Measurements from ENCODE around the gene SFN.
"Not testable (repeated sequence)": the region's sequence is repeated elsewhere in the genome, so short reads cannot be mapped to it uniquely, and the experiment has no call there.

Gene SFN

DNA sequence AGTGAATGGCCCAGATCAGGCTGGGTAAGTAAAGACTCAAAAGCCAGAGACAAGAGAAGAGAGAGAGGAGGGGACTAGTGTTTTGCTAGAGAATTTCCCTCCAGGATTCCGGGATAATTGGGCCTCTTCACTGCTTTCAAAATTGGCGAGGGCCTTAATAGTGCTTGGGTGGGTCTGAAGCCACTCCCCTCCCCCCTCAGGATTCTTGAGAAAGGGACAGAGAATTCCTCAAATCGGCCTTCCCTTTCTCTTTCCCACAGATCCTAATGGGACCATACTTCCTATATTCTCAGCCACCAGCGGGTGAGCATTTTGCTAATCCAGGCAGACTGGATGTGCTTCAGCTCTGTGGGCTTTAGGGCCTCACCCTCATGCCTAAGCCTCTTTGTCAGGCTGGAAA is 11.9 kb downstream of the SFN start:
- no peak for DNase-seq

DNA sequence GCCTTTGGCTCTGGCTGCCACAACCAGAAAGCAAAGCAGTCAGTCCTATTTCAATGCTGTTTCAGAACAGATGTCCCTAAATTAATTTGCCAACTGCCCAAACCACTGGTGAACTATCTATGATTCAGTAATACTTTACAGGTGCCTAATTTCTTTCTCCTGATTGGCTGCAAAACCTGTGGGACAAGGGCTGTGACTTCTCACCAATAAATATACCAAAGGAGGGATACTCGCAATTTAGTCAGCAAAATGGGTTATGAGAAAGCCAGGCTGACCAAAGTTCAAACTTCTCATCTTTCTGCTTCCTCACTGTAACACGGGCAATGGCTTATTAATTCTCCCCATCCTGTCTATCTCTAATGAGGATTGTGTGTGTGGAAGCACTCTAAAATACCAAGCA is 14.4 kb downstream of the SFN start:
- no peak for DNase-seq

- DNase-seq, result no peak
Observed at GRCh38 chr1:26879793-26880192, 16.8 kb downstream of the SFN start.

- not testable (repeated sequence) for DNase-seq
Observed at GRCh38 chr1:26881611-26882010, 18.7 kb downstream of the SFN start.

DNA sequence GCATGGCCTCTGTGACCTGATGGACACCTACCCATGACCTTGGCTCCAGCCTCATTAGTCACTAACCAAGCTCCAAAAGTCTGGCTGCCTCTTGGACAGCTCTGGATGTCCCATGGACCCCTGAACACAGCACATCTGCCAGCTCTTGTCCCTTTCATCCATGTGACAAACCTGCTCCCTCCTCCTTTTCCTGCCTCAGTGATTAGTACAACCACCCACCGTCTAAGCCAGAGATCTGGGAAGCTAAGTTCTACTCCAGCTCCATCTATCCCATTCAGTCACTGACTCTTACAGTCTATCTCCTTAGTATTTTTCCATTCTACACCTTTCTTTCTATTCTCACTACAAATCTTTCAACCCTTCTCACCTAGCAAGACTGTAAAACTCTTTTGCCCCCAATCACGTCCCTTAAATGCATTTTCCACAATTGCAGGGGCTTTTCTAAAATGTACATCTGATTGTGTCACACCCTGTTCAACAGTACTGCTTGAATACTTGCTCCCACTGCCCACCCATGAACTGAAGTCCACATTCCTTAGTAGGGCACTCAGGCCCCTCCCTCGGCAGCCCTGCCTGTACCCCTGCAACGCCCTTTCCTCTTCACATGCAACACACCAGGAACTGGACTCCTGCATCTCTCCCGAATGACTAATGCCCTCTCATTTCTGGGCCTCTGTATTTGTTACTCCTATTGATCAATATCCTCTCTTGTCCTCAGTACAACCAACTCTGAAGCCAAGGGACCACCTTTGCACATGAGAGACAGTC is 19.9 kb downstream of the SFN start:
- DNase-seq, result no peak

- DNase-seq, result no peak
Observed at GRCh38 chr1:26887125-26887524, 24.2 kb downstream of the SFN start.

DNA sequence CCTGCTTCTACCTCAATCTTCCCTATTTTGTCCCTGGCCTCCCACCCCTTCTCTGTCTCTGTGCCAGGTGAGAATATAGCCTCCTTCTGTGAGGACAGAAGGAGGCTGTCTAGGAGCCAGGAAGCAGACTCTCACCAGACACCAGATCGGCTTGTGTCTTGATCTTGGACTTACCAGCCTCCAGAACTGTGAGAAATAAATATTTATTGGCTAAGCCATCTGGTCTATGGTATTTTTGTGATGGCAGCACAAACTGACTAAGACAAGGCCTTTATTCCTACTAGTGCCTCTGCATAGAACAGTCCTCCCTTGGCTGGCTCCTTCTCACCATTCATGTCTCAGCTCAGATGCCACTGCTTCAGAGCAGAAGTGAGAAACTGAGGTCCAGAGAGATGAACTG is 25.3 kb downstream of the SFN start:
- DNase-seq, result no peak

- peak; percentile 36 for DNase-seq
Observed at GRCh38 chr1:26889551-26890466, 26.9 kb downstream of the SFN start, which contains the start of gene GPN2. GPN2 (minus strand) TSS chr1:26890283; CDS start chr1:26890096, 187 bp downstream.

GRCh38 chr1:26890467-26890796 is 27.5 kb downstream of the SFN start:
- no peak for DNase-seq

DNA sequence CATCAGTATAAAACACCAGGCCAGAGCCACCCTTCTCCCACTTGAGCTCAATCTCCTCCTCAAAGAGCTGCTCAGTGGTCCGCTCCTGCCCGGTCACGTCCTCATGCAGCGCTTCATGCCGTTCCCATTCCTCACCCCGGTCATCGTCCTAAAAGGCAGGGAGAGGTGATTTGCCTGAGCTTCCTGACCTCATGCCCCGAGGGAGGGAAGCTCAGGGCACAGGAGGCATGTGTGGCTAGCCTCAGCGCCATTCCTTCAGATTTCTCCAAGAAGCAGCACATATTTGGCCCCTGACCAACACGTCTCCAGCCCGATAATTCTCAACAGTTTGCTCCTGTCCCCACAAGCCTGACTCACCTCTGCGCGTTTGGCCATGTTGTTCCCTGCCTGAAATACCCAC is 31.3 kb downstream of the SFN start:
- no peak for DNase-seq

GRCh38 chr1:26897351-26897750 is 34.4 kb downstream of the SFN start:
- DNase-seq, result no peak

DNA sequence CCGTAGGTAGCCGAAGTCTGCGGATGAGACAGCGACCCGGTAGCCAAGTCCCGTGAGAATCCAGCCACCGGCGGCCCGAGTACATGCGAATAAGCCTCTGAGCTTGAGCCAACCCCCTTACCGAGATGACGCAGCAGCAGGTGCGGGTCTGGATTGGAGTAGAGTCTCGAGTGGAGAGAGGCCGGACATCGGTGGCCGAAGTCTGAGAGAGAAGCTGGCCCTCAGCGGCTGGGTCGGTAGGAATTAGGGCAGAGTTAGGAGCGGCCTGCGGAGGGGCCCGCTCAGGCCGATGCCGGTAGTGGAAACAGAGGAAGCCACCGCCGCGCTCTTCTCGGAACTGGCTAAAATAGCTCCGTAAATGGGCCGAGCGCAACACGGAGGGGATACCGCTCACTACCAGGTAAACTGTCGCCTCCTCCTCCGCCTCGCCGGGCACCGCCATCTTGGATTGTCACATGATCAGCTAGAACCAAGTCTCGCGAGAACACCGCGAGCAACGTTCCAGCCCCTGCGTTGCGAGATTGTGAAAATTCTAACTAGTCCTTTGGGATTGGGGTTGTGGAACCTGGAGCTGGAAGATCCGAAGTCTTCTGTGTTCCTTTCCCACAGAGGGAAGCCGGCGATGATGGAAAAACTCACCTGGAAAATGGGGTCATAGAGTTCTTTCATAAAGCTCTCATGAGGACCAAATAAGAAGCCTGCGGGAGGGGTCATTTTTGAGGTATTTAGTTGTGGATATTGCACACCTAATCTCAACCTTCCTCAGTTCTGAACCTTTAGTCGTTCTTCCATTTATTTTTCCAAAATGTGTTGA is 37.3 kb downstream of the SFN start, which contains the start of gene GPATCH3:
Gene GPATCH3 (minus strand): TSS at position 467 of the 814 bp plus-strand sequence. CDS start 25 bp downstream, at position 442.
- DNase-seq, result peak; percentile 62

DNA sequence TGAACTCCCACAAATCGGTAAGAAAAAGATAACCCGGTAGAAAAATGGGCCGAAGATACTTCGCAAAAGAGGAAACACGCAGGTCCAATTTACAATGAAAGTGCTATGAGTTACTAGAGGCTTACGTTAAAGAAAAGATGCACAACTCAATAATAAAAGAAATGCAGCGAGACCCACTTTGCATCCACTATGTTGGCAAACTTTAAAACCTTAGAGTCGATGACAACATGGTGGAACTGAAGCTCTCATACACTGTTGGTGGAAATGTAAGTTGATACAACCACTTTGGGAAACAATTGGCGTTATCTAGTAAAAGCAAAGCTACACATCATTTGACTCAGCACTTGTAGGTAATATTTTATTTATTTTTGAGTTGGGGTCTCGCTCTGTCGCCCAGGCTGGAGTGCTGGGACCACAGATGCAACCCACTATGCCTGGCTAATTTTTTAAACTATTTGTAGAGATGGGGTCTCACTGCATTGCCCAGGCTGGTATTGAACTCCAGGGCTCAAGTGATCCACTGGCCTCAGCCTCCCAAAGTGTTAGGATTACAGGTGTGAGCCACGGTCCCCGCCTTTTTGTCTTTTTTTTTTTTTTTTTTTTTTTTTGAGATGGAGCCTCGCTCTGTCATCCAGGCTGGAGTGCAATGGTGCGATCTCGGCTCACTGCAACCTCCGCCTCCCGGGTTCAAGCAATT is 38.0 kb downstream of the SFN start:
- no peak for DNase-seq

DNA sequence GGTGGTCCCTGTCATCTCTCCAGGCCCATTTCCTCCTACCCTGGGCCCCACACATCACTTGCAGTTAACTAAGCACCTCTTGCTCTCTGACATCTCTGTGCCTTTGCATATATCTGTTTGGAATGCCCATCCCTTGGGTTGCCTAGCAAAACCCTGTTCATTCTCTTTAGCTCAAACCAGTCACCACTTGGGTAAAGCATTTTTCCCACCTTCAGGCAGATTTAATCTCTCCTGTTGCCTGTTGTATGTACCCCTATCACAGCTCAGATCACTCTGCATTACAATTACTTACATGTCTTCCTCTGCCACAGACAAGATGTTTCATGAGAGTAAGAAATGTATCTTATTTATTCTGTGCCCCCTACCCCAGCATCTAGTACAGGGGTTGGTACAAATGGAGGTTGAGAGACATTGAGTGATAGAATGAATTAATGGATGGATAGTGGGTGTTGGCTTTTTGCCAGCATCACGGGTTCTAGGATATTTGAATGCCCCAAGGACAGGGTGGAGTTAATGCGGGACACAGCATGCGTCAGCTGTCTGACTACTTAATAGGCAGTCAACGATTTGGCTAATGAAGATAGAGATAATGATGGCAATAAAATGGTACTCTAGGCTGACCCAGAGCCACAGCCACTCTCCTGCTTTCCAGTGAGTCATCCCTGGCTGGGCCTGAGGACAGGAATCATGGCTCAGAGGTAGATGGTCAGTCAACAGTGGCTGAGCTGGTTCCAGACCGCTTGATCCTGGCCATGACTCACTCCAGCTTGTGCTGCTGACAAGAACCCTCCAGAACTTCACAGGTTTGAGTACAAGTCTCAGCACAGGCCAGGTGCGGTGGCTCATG is 44.3 kb downstream of the SFN start:
- no peak for DNase-seq

DNA sequence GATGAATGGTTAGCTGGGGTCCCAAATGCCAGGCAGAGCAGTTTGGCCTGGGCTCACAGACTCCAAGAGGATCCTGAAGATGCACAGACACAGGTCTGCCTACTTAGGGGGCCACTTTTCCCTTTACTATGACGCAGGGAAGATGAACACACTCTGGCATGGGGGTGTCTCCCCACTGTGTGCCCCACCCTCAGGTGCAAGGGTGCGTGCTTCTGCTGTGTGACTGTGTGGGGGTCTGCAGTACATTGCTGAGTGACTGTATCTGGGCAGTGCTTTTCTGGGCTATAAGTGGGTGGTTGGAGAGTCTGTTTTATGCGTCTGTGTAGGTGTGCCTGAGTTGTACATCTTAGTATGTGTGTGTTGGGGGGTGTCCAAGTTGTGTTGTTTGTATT is 47.0 kb downstream of the SFN start:
- DNase-seq, result no peak

DNA sequence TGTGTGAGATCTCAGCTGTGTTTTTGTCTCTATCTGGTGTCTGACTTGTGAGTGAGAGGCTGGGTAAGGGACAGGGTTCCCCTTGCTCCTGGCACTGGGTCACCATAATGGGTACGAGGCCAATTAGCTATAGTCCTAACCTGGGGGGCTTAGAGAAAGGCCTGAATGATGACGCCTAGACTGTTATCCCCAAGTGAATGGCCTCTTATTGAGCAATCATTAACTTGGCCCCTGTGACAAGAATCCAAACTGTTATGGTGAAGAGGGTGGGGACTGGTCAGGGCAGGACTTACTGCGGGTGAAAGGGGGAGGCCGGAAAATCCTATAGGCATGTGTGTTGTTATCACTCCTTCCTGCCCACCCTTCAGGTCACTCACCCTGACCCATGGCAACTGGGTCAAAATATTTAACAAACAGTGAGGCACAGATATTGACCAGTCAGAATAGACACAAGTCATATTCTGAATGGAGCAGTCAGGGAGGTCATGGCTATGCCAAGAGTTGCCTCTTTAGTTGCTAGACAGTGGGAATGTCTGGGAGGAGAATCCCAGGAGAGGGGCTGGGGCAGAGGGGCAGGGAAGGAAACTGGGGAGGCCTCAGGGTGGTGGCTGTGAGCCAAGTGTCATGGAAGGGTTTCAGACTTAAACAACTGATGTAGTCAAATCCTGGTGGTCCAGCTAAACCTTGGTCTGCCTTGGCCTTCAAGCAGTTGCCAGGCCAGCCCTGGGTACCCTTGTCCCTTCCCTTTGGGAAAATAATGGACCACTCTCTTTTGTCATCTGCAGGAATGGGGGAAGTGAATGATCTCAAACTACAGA is 47.6 kb downstream of the SFN start:
- DNase-seq, result no peak

DNA sequence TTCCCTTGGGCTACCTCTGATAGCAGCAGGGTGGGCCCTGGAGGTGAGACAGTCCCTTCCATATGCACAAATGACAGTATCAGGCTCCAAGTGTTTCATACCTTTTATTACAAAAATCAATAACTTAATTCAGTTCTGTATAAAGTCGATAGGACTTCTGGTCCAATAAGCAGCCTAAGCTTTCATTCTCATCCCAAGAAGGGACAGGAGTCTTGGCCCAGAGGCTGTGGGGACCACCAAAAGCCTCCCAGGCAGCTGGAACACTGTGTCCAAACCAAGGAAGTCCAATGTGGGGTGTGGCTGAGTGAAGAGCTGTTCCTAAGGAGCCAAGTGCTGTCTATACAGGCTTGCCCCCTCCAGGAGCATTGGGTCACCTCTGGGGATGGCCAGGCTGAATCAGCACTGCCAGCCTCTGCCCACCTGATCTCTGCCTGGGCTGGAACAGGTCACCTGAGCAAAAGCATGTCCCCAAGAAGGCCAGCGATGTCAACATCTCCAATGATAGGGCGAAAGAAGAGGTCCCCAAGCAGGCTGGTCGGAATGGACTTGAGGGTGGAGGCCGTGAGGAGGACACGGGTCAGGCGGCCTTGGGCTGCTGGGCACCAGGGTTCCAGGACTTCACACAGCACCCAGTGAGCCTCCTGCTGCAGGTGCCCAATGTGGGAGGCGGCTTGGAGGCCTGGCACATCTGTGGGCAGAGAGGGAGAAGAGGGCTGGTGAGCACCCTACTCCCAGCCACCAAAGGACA is 48.6 kb downstream of the SFN start:
- DNase-seq, result no peak

GRCh38 chr1:26912147-26912490 is 49.2 kb downstream of the SFN start:
- DNase-seq, result no peak

- DNase-seq, result no peak
Observed at GRCh38 chr1:26913389-26913753, 50.4 kb downstream of the SFN start.
